Cardiac fibroblast (primary cell): Measurements from ENCODE around the gene EPAS1.

Source experiments
- DNase-seq, 2 donors: peaks; one replicate each; pipeline versions ENCODE4 v3.0.0 to v3.0.0-alpha.2; 2010; ENCODE audit warnings: low read depth in 2 of 2
- H3K4me3 ChIP-seq, 2 donors: replicated peaks in 1 of 2; 1 replicate in 1 of 2; 2 replicates in 1 of 2; pipeline ENCODE4 v1.5.1; 2011; ENCODE audit warnings: low read depth in 2 of 2, low read length in 2 of 2, mild to moderate bottlenecking in 2 of 2, moderate library complexity in 1 of 2
- CTCF ChIP-seq: IDR thresholded peaks from one replicate; pipeline ENCODE4 v1.5.1; 2011; ENCODE audit warnings: low read depth, mild to moderate bottlenecking, low read length, inconsistent platforms

The EPAS1 gene

GRCh38 chr2:46277431-46278190, 19.6 kb upstream of the EPAS1 start:
- TF ChIP-seq CTCF = no peak
- no peak for DNase-seq
- H3K4me3 ChIP-seq = no peak overlapping the region

GRCh38 chr2:46278952-46279351, 18.3 kb upstream of the EPAS1 start:
- H3K4me3 ChIP-seq = no peak overlapping the region
- TF ChIP-seq CTCF = no peak
- DNase-seq = peak in 1 of 2 donors; percentile 31

GRCh38 chr2:46281939-46282338, 15.3 kb upstream of the EPAS1 start:
- DNase-seq = no peak
- TF ChIP-seq CTCF = no peak

GRCh38 chr2:46283693-46284092, 13.5 kb upstream of the EPAS1 start:
- no peak for TF ChIP-seq CTCF
- no peak for DNase-seq
- H3K4me3 ChIP-seq = no peak overlapping the region

More at GRCh38 chr2:46281939-46282338, 15.3 kb upstream of the EPAS1 start:
- no peak overlapping the region for H3K4me3 ChIP-seq

- no peak for TF ChIP-seq CTCF
- H3K4me3 ChIP-seq = no peak overlapping the region
- no peak for DNase-seq
Observed at GRCh38 chr2:46284260-46284659, 12.9 kb upstream of the EPAS1 start.

- no peak for DNase-seq
- TF ChIP-seq CTCF = no peak
- H3K4me3 ChIP-seq = no peak overlapping the region
Observed at GRCh38 chr2:46284796-46285195, 12.4 kb upstream of the EPAS1 start.

GRCh38 chr2:46286715-46287114, 10.5 kb upstream of the EPAS1 start:
- TF ChIP-seq CTCF = no peak
- H3K4me3 ChIP-seq = no peak overlapping the region
- no peak for DNase-seq
